Measurements from ENCODE around the gene MCHR1.

GRCh38 chr22:40645579-40646197 lies 33.6 kb upstream of the MCHR1 start:
- TF ChIP-seq CTCF (conservative IDR thresholded peaks at IDR 0.05) (no peak), ZFX (IDR thresholded peaks at IDR 0.05) (no peak)
